ENCODE measurements around the gene NBDY. TPM values are rescaled to one million over a fixed set of nuclear protein-coding genes. Genes with fewer than 3 reads are reported as not detected.
"Not testable (repeated sequence)": the region's sequence is repeated elsewhere in the genome, so short reads cannot be mapped to it uniquely, and the experiment has no call there.

The NBDY gene
- total RNA-seq, 2 donors from 2014 or later, result 52.3 to 63.6 TPM

DNA sequence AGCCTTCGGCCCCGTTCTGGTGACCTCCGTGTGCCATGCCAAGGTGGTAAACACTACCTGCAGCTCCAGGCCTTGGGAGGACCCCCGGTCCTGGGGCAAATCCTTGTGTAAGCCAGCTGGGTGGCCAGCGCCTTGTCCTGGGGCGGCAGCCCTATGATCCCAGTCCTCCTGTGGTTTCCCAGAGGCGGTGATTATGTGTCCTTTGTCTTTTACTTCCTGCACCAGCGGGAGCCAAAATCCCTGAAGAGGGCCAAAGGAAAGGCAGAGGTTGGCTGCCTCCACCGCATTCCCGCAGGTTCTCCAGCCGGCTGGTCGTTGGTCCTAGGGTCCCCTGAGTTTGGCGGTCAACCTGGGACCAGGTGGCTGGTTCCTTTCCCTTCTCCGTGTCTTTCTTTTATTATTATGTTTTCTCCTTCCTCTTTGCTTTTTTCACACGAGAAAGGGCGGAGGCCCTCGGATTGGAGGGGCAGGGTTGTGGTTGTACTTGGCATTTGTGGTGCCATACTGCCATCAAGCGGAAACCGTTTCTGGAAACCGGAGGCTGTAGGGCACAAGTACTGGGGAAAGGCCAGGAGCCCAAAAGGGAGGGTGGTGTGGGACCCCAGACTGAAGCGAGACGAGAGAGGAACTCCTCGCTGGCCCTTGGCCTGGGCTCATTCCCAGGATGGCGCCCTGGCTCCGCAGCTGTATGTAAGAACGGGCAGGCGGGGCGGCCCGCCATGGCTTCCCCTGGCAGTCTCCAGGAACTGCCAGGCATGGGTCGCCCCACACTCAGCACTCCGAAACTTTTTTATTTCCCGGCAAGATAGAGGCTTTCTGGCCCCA, 49.3 kb downstream of the NBDY start:
- not testable (repeated sequence) for DNase-seq (ENCODE audit: low spot score in 2 of 2); H3K36me3 Mint-ChIP-seq; H3K27ac Mint-ChIP-seq; ATAC-seq; H3K9me3 Mint-ChIP-seq

- not testable (repeated sequence) for ATAC-seq; H3K9me3 Mint-ChIP-seq; DNase-seq (ENCODE audit: low spot score in 2 of 2); H3K27ac Mint-ChIP-seq; H3K36me3 Mint-ChIP-seq
Observed at GRCh38 chrX:56778924-56779468, 50.0 kb downstream of the NBDY start.

GRCh38 chrX:56780681-56781649, 51.9 kb downstream of the NBDY start:
- peak overlapping the region; percentile 88 for H3K27ac Mint-ChIP-seq
- H3K9me3 Mint-ChIP-seq; DNase-seq (ENCODE audit: low spot score in 2 of 2); H3K36me3 Mint-ChIP-seq: not testable (repeated sequence)
- peak; percentile 65 to 89 for ATAC-seq

- peak overlapping the region; percentile 76 to 88 for H3K27ac Mint-ChIP-seq
Observed at GRCh38 chrX:56782352-56782751, 53.3 kb downstream of the NBDY start.

GRCh38 chrX:56782791-56783449, 53.9 kb downstream of the NBDY start:
- DNase-seq (ENCODE audit: low spot score in 2 of 2), result no peak
- ATAC-seq, result no peak
- H3K9me3 Mint-ChIP-seq, result no peaks in the 10 kb centered on the region
- H3K36me3 Mint-ChIP-seq, result no peaks in the 10 kb centered on the region
- peak overlapping the region; percentile 22 to 88 for H3K27ac Mint-ChIP-seq

More at GRCh38 chrX:56782352-56782751, 53.3 kb downstream of the NBDY start:
- DNase-seq (ENCODE audit: low spot score in 2 of 2) (no peak), ATAC-seq (peak in 1 of 2 donors; percentile 39)
- no peaks in the 10 kb centered on the region for H3K36me3 Mint-ChIP-seq
- H3K9me3 Mint-ChIP-seq, result no peaks in the 10 kb centered on the region

GRCh38 chrX:56783450-56783831, 54.4 kb downstream of the NBDY start:
- ATAC-seq (no peak), DNase-seq (ENCODE audit: low spot score in 2 of 2) (no peak)
- Mint-ChIP-seq H3K36me3 (no peaks in the 10 kb centered on the region), H3K9me3 (no peaks in the 10 kb centered on the region), H3K27ac (peak overlapping the region; percentile 22 to 88)

DNA sequence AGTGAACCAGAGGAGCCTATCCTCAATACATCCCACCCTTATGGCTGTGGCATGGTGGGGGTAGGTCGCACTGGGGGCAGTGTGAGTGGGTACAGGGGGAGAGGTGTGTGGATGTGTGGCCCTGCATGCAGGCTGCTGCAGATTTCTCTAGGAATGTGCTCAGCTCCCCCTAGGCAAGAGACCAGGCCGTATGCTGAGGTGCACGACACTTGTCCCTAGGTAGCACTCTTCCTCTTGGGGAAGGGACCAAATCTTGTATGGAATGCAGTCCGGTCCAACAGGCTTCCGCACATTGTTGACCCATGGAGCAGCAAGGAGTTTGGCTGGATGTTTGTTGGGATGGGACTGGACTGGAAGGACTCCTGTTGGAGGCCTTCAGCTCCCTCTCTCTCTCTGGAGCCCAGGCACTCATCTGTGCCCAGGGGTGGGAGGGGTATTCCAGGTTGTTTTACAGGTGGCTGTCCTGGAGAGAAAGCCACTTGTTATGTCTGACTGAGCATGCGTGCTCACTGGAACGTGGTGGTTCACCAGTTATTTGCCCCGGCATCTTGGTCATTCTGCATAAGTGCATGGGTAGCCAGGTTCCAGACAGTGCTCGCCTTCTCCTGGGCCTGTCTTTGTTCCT, 55.1 kb downstream of the NBDY start:
- Mint-ChIP-seq H3K9me3 (no peaks in the 10 kb centered on the region), H3K36me3 (no peaks in the 10 kb centered on the region), H3K27ac (no peak overlapping the region)
- DNase-seq (ENCODE audit: low spot score in 2 of 2) (no peak), ATAC-seq (no peak)

DNA sequence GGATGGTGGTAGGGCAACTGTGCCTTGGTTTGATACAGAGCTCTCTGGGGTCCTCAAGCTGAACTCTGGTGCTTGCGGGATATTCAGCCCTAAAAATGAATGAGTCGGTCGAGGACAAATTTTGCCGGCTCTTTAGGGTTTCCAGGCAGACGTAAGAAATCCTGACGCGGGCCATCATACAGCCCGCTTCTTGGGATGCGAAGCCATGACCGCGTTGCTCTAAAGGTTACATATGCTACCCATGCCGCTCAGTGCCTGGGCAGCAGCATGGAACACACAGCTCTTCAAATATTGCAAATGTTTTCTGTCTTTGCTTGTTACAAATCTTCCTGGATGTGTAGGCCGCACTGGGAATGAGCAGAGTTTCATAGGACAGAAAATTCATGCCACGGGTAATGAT, 55.6 kb downstream of the NBDY start:
- ATAC-seq, result no peak
- Mint-ChIP-seq H3K27ac (no peak overlapping the region), H3K36me3 (no peaks in the 10 kb centered on the region), H3K9me3 (no peaks in the 10 kb centered on the region)
- DNase-seq (ENCODE audit: low spot score in 2 of 2), result no peak

- ATAC-seq, result no peak
- Mint-ChIP-seq H3K9me3 (no peaks in the 10 kb centered on the region), H3K27ac (peak overlapping the region; percentile 25 to 78), H3K36me3 (no peaks in the 10 kb centered on the region)
- no peak for DNase-seq (ENCODE audit: low spot score in 2 of 2)
Observed at GRCh38 chrX:56785442-56785841, 56.4 kb downstream of the NBDY start.

GRCh38 chrX:56786889-56787733, 58.1 kb downstream of the NBDY start:
- H3K27ac Mint-ChIP-seq, result peak overlapping the region; percentile 70 to 78
- ATAC-seq (peak; percentile 65 to 80), DNase-seq (ENCODE audit: low spot score in 2 of 2) (no peak)
- H3K9me3 Mint-ChIP-seq, result no peaks in the 10 kb centered on the region
- H3K36me3 Mint-ChIP-seq, result peaks cover 0 to 6% of the 10 kb centered on the region in 2 donors

DNA sequence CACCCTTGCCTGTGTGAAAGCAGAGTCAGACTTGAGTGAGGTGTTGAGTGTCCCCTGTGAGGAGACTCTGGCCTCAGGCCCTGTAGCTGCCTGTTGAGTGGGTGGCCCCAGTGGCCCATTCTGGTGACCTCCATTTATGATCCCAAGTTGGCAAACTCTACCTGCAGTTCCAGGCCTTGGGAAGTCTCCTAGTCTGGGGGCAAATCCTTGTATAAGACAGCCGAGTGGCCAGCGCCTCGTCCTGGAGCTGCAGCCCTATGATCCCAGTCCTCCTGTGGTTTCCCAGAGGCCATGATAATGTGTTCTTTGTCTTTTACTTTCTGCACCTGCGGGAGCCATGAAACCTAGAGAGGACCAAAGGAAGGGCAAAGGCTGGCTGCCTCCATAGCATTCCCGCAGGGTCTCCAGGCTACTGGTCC, 58.7 kb downstream of the NBDY start:
- no peak for DNase-seq (ENCODE audit: low spot score in 2 of 2)
- H3K9me3 Mint-ChIP-seq, result no peaks in the 10 kb centered on the region
- peaks cover 0 to 10% of the 10 kb centered on the region in 2 donors for H3K36me3 Mint-ChIP-seq
- no peak for ATAC-seq
- H3K27ac Mint-ChIP-seq, result peak overlapping the region in 1 of 2 donors; percentile 74

GRCh38 chrX:56788229-56788628, 59.2 kb downstream of the NBDY start:
- Mint-ChIP-seq H3K27ac (peak overlapping the region in 1 of 2 donors; percentile 74), H3K9me3 (no peaks in the 10 kb centered on the region), H3K36me3 (peaks cover 0 to 10% of the 10 kb centered on the region in 2 donors)
- ATAC-seq, result no peak
- no peak for DNase-seq (ENCODE audit: low spot score in 2 of 2)

DNA sequence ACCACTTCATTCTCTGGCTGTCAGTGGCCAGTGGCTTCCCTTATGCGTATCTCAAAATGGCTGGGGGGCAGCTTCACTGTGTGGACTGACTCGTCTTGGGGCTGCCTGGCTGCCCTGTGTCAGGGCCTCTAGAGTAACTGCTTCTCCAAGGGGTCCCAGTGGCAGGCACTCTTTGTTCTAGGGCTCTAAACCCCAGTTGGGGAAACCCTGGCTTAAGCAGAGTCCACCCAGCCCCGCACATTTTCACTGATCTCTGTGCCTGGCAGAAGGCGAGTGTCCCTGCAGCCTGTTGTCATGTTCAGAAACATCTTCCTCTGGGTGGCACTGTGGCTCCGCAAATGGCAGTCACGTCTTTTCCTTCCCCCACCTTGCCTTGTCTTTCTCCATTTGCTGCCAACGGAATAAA, 59.7 kb downstream of the NBDY start:
- peak in 1 of 2 donors; percentile 32 for DNase-seq (ENCODE audit: low spot score in 2 of 2)
- peak in 1 of 2 donors; percentile 59 for ATAC-seq
- H3K9me3 Mint-ChIP-seq, result no peaks in the 10 kb centered on the region
- peak overlapping the region in 1 of 2 donors; percentile 37 for H3K27ac Mint-ChIP-seq
- H3K36me3 Mint-ChIP-seq, result peaks cover 0 to 10% of the 10 kb centered on the region in 2 donors

DNA sequence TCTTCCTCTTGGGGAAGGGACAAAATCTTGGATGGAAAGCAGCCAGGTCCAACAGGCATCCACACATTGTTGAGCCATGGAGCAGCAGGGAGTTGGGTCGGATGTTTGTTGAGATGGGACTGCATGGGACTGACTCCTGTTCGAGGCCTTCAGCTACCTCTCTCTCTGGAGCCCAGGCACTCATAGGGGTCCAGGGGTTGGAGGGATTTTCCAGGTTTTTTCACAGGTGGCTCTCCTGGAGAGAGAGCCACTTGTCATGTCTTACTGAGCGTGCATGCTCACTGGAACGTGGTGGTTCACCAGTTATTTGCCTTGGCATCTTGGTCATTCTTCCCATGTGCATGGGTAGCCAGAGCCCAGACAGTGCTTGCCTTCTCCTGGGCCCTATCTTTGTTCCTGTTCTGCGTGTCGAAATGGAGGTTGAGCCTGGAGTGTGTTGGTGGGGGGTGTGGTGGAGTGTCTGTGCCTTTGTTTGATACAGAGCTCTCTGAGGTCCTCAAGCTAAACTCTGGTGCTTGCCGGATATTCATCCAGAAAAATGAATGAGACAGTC, 60.6 kb downstream of the NBDY start:
- H3K27ac Mint-ChIP-seq, result peak overlapping the region in 1 of 2 donors; percentile 37
- H3K36me3 Mint-ChIP-seq, result peaks cover 0 to 10% of the 10 kb centered on the region in 2 donors

GRCh38 chrX:56790778-56791177, 61.7 kb downstream of the NBDY start:
- H3K27ac Mint-ChIP-seq, result no peak overlapping the region
- peaks cover 0 to 10% of the 10 kb centered on the region in 2 donors for H3K36me3 Mint-ChIP-seq
- H3K9me3 Mint-ChIP-seq, result no peaks in the 10 kb centered on the region
- ATAC-seq (no peak), DNase-seq (ENCODE audit: low spot score in 2 of 2) (no peak)

More for the DNA sequence above, 60.6 kb downstream of the NBDY start:
- ATAC-seq (no peak), DNase-seq (ENCODE audit: low spot score in 2 of 2) (no peak)
- no peaks in the 10 kb centered on the region for H3K9me3 Mint-ChIP-seq

Measured in activated naive CD4-positive, alpha-beta T cell treated with anti-CD3 and anti-CD28 coated beads, Interleukin-2, amount 50 U/mL, for 72 hours (primary cell).